BJ (cell line): ENCODE results near the gene EMD. TPM values are rescaled to one million over a fixed set of nuclear protein-coding genes. Genes with fewer than 3 reads are reported as not detected.

Experiments used
- CTCF ChIA-PET: fragments of 350-600 bp; formaldehyde crosslinking; extraction: SDS; loops from one replicate; lab custom pipeline; 2021; ENCODE audit warnings: antibody characterized with exemption, inconsistent platforms; lab: Yijun Ruan, JAX
- POLR2A ChIA-PET: fragments of 300-600 bp; sonication (Branson Sonifier 250); formaldehyde crosslinking; extraction: SDS; loops from one replicate; lab custom pipeline; 2021; ENCODE audit warnings: antibody characterized with exemption; lab: Charles Lee
- DNase-seq: peaks from one replicate; pipeline ENCODE4 v3.0.0-alpha.2; 2011; ENCODE audit warnings: low read depth
- H3K27me3 ChIP-seq: 2 replicates; pipeline ENCODE4 v1.6.0; 2011; ENCODE audit warnings: low read length; ENCODE audit not compliant: control insufficient read depth, insufficient read depth
- H3K36me3 ChIP-seq: 2 replicates; pipeline ENCODE4 v1.5.1; 2011; ENCODE audit warnings: low read length; ENCODE audit not compliant: control insufficient read depth, insufficient read depth
- H3K4me3 ChIP-seq: 2 replicates; pipeline ENCODE4 v1.5.1; 2011; ENCODE audit warnings: low read depth, mild to moderate bottlenecking, control low read depth, low read length
- CTCF ChIP-seq: IDR thresholded peaks from 2 replicates; pipeline ENCODE4 v1.5.1; 2011; ENCODE audit warnings: low read depth, mild to moderate bottlenecking, control low read depth, inconsistent platforms, low read length, moderate library complexity; ENCODE audit not compliant: insufficient read depth
- polyA minus RNA-seq: library from RNA; depleted of rRNA, polyadenylated mRNA; stranded (reverse); fragments of >200 nt; gene quantifications from 2 replicates; pipeline ENCODE4 v1.2.3, GENCODE V29; 2011; rRNA and poly(A)+ RNA removed
- polyA plus RNA-seq: library from polyadenylated mRNA; depleted of rRNA; stranded (reverse); fragments of >200 nt; gene quantifications from 2 replicates; pipeline ENCODE4 v1.2.3, GENCODE V29; 2011; rRNA removed

Gene EMD
- polyA plus RNA-seq (32.6 and 71.0 TPM in 2 replicates), polyA minus RNA-seq (28.6 and 36.2 TPM in 2 replicates)

GRCh38 chrX:154378799-154379568 is at the start of gene EMD:
Gene EMD, plus strand, starts transcription at chrX:154379295. Its CDS starts 190 bp downstream, at chrX:154379485.
- H3K4me3 ChIP-seq = peak within 1 kb of the TSS; percentile 69
- CTCF ChIA-PET = interaction anchor here (1.0 kb wide), 1 partner anchor 19 kb away, joined by 3 read pairs; the partner anchor contains the start of gene RPL10
- no peak for TF ChIP-seq CTCF

GRCh38 chrX:154332561-154332960 is 46.5 kb upstream of the EMD start:
- no peak for TF ChIP-seq CTCF
- Histone ChIP-seq H3K27me3 (no peaks in the 10 kb centered on the region; the same call in 1 of the 2 replicates), H3K4me3 (no peak overlapping the region), H3K36me3 (no peaks in the 10 kb centered on the region)
- ChIA-PET POLR2A (no interaction called here), CTCF (interaction anchor here (1.3 kb wide), 1 partner anchor 9 kb away, joined by 3 read pairs; no protein-coding TSS in a partner anchor)
- DNase-seq = no peak

More at GRCh38 chrX:154378799-154379568, at the start of gene EMD:
- no peaks in the 10 kb centered on the region for H3K27me3 ChIP-seq
- POLR2A ChIA-PET = no interaction called here
- peak; percentile 89 for DNase-seq
- peaks cover 6% of the 10 kb centered on the region; the same call in 1 of the 2 replicates for H3K36me3 ChIP-seq

GRCh38 chrX:154333116-154333515 is 46.0 kb upstream of the EMD start:
- Histone ChIP-seq H3K27me3 (no peaks in the 10 kb centered on the region; the same call in 1 of the 2 replicates), H3K4me3 (no peak overlapping the region), H3K36me3 (no peaks in the 10 kb centered on the region)
- no peak for TF ChIP-seq CTCF
- ChIA-PET POLR2A (no interaction called here), CTCF (interaction anchor here (1.3 kb wide), 1 partner anchor 10 kb away, joined by 3 read pairs; no protein-coding TSS in a partner anchor)
- no peak for DNase-seq

- CTCF ChIA-PET = interaction anchor here (1.3 kb wide), 1 partner anchor 11 kb away, joined by 3 read pairs; no protein-coding TSS in a partner anchor
- POLR2A ChIA-PET = no interaction called here
- DNase-seq = no peak
Observed at GRCh38 chrX:154333837-154334271, 45.2 kb upstream of the EMD start.

More at GRCh38 chrX:154333837-154334271, 45.2 kb upstream of the EMD start:
- Histone ChIP-seq H3K27me3 (no peaks in the 10 kb centered on the region; the same call in 1 of the 2 replicates), H3K36me3 (no peaks in the 10 kb centered on the region), H3K4me3 (no peak overlapping the region)
- no peak for TF ChIP-seq CTCF
